Forelimb muscle (tissue), 1 donor: Measurements from ENCODE around the gene ELMO2. TPM values are rescaled to one million over a fixed set of nuclear protein-coding genes. Genes with fewer than 3 reads are reported as not detected.

Source experiments
- DNase-seq: peaks from one replicate; pipeline ENCODE4 v3.0.0-alpha.2; 2013; ENCODE audit warnings: low read depth
- polyA plus RNA-seq: library from polyadenylated mRNA; unstranded; fragments of 120-200 nt; gene quantifications from one replicate; pipeline ENCODE4 v1.2.1, GENCODE V29; 2013; ENCODE audit not compliant: insufficient read length

The ELMO2 gene
- polyA plus RNA-seq, 1 donor: 36.6 TPM

DNA sequence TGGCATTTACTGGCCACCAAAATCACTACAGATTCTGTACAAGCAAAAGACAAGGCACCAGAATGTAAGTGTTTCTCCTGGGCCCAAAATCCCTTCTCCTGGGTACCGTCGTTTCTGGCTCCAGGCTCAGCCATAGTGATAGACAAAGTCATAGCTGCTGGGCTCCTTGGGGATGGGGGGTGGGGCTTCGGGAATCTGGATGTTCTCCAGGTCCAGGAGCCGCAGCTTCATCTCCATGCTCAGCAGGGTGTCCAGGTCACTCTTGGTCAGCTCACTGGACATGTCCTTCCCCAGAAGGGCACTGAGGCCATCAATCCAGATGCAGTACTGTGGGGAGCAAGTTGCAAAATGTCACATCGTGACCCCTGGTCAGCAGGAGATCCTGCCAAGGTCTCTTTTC lies 39.2 kb downstream of the ELMO2 start:
- DNase-seq: no peak

DNA sequence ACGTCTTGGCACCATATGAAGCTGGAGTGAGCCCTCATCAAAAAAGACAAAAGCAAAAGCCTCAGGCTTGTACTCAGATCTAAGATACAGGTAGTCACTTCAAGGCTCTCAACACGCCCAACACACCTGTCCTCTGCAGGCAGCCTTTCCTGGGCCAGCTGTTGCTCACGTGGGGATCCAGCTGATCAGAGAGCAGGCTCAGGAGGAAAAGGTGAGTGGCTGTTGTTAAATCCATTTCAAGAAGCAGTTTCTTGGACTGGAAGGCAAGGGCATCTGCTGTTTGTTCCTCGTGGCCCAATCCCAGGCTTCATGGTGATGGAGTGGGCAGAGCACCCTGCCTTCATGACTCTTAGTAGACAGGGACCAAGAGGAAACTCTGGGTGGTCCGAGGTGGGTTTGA lies 39.6 kb downstream of the ELMO2 start:
- no peak for DNase-seq

DNA sequence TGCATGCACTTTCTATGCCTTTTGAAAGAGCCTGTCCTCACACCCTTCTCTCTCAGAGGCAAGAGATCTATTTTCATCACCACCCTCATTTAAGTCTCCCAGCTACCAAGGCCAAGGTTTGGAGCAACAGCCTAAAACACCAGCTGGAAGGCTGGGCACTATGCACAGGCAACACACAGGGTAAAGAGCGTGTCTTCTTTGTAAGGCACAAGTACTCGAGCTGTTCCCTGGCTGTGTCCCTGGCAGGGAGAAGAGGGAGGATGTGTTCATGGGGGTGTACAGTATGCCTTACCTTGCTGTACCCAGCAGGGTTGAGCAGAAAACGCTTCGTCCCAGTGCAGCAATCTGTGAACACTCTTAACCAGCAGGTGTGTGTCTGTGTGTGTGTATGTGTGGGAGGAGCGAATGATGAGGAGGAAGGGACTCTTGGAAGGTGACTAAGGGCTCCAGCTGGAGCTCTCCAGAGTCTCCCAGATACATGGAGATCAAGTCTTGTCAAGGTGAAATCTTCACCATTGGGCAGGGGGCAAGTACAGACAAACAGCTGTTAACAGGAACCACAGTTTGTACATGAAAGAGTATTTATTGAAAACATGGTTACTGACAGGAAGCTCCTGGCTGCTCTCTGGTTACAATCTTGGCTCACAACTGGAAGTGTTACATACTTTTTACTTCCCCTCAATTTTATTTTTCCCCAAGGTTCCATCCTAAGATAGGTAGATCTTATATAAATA lies 40.8 kb downstream of the ELMO2 start:
- DNase-seq: no peak

DNA sequence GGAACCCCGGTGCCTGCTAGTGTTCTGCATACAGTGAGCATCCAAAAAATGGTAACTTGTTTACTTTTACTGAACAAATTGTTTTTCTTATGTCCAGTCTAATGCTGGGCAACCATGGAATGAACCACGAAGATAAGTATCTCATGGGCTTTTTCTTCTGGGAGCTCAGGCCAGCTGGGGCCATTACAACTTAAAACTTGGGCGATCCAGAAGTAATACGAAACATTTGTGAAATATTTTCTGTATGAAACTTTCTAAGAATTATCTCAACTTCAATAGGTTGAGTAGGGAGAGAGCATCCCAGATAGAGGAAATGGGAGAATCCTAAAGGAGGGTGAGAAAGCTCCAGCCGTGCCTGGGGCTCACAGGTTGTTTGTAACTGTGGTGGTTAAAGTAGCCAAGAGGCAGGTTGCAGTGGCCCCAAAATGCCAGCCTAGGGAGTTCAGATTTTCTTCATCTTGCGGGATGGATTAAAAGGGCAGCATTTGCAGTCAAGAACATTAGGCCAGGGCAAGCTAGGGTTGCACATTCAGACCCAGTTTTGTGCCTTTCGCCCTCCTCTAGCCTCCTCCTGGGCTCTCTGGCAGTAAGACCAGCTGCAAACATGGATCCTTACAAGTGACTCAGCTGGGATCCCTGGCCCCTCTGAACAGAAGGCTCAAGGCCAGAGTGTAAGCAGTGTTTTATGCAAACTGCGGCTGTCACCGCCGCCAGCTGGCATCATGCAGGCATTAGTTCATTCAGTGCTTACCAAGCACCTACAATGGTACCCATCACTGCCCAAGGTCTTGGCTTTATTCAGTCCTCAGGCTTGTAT lies 41.5 kb downstream of the ELMO2 start:
- no peak for DNase-seq

DNA sequence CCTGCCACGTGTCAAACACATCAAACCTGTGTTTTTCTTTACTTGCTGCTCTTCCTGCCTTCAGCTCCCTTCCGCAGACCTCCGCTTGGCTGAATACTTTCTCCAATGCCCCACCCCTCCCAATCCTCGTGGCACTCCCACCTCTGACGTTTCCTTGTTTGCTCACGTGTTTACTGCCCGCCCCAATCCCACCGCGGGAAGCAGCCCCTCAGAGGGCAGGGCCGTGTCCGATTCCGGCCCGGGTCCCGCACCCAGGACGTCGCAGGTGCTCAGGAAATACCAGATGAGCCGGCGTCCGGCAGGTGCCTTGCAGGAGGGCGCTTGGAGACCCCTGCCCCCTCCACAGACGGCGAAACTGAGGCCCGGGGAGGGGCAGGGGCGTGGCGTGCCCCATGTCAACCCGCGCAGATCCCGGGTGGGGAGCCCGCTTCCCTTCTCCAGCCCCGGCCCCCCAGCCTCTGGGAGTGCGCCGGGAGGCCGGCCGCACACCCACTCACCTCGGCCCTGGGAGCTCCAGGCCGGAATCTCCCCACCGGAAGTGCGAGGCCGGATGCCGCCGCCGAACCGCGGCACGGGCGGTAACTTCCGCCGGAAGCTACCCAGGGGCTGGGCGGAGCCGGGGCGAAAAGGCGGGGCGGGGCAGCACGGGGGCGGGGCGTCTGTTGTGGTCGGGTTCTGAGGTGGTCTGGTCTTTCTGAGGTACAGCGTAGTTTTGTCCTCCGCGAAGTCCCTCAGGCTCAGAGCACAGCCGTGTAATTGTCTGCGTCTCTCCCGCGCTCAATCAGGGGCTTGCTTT lies 42.3 kb downstream of the ELMO2 start:
- DNase-seq: peak; percentile 77

DNA sequence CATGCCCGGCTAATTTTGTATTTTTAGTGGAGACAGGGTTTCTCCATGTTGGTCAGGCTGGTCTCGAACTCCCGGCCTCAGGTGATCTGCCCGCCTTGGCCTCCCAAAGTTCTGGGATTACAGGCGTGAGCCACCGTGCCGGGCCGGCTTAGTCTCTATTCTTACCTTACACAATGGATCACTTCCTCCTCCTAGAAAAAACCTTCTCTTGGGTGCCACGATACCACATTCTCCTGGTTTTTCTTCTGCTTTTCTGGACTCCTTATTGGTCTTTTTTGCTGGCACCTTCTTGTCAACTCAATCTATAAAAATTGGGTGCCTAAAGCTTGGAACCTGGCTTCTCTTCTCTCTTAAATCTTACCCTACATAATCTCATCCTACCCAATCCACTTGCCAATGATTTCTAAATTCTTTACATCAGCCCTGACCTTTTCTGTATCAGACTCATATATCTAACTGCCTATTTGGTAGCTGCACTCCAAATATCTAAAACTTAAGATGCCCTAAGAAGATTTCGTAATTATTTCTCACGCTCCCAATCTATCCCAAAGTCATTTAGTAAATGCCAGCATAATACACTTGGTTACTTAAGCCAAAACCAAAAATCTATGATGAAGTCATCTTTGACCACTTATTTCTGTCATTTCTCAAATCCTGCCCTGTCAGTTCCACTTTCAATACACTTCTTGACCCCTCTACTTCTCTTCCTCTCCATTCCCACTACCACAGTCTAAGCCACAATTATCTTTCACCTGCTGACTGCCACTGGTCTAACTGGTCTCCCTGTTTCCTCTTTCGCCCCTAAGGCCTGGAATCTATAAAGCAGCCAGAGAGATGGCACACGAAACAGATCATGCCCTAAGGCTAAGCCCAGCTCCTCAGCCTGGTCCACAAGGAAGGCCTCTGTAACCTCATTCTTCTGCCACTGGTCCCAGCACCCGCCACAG lies 43.2 kb downstream of the ELMO2 start:
- no peak for DNase-seq

DNA sequence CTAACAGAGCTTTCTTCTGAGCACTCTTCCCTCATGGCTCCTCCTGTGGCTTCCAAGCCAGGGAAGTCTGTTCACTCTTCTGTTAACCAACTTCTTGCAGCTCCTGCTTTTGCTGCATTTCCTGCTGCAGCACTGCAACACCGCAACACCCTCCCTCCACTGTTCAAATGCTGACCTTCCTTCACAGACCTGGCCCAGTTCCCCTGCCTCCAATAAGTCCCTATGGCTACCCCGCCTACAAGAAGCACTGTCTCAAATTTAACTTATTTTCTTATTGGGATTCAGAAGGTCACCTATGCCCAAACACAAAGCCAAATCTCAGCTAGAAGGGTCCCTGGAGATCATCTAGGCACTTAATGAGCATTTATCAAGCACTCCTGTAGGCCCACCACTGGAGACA lies 44.6 kb downstream of the ELMO2 start:
- no peak for DNase-seq

DNA sequence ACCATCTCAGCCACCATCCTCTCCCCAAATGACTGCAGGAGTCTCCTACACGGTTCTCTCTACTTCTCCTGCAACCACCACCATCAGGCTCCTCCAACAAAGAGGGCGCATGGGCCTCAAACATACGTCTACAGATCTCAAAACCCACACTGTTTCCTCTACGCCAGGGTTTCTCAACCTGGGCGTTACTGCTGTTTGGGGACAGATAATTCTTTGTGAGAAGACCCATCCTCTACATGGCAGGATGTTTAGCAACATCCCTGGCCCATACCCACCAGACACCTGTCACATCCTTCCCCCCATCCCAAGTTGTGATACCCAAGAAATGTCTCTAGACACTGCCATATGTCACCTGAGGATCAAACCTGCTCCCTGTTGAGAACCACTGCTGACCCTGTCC lies 45.0 kb downstream of the ELMO2 start:
- no peak for DNase-seq

DNA sequence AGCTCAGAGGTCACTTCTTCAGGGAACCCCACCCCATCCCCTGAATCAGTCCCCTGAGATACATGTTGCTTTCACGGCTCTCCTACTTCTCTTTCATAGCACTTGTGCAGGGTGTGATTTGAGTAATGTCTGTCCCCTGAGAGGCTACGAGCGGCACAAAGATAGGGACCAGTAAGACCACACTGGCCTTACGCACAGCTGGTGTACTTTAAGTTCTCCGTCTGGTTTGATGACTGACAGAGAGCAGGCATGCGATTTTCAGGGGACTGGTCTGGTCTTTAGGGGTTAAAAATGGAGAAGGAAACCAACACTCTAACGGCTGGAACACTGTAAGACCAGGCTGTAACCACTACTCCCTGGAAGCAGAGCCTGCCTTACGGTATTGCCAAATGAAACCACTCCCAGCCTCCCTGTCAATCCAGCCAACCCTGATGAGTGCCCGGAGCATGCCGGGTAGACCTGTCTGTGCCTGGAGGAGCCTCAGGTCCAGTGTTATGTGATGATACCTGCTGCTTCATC lies 47.1 kb downstream of the ELMO2 start:
- DNase-seq: no peak

DNA sequence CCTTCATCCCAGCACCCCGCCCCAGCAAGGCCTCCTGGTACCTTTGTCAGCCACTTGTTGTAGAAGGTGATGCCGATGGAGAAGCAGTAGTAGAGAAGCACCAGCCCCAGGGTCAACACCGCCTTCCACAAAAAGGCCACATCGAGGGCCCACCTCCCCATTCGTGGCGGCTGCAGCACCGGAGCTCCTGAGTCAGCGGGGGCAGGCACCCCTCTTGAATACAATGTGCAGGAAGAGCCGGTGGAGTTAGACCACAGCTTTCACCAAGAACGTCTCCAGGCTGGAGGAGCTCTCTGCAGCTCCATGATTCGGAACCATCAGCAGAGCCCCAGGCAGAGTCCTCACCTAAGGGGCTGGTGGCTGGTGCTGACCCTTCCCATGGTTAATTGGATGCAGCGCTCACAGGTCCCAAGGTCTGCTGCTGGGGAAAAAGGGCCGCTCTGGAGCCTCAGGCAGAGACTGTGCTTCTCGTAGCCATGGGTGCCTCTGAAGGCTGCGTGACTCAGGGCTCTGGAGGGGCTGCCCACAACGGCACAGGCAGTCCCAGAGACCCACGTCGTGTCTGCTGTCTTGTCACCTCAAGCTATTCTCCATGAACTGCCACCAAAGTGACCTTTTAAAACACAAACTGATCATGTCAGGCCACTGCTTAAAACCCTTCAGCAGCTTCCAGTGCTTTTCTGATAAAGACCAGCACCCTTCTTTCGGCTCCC lies 47.9 kb downstream of the ELMO2 start:
- DNase-seq: no peak

DNA sequence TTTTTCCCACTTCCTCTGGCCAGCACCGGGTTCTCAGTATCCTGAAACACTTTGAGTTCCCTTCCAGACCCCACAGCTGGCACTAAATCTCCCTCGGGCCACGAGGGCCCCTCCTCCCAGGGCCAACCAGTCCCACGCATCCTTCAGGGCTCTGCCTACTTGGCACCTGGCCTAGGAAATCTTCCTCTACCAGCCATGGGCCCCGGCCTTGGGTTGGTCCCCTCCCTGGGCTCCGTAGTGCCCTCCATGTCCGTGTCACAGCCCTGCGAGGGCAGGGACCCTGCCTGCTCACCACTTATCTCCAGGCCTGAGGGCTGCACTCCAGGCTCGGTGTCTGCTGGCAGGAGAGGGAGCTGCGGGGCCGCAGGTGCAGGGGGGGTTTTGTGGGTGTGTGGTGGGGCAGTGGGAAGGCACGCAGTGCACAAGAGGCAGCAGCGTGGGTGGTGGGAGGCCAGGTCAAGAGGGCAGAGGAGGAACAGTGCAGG lies 49.3 kb downstream of the ELMO2 start:
- no peak for DNase-seq

DNA sequence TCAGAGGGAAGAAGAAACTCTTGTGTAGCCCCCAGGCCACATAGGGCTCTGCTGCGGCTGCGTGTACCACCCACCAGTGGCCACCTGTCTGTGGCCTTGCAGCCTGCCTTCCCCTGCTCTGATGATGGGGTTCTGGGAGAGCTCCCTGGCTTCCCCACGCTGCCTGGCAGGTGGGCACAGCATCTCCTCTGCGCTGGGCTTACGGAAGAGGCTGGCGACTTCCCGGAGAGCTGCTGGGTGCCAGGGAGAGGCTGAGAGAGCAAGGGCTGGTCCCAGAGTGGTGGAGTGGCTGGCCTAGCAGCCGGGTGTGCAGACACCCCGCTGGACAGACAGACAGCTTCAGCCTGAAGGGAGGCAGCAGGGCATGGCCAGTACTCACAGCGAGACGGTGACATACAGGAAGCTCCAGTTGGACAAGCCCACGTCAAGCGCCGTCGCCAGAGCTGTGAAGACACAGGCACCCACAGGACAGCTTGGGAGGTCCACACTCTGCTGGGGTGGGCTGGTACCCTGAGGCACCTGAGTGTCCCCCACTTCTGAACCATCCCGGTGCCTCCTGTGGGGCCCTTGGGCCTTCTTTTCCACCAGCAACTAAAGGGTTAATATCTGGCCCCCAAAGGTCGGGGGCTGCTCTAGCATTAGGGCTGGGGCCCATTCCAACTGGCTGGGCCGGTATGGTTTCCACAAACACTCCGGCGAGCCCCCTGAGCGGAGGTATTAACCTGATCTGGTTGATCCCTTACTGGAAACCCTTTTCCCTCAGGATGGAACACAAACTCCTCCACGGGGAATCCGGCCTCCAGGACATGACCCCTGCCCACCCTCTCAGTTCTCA lies 50.0 kb downstream of the ELMO2 start:
- DNase-seq: no peak

DNA sequence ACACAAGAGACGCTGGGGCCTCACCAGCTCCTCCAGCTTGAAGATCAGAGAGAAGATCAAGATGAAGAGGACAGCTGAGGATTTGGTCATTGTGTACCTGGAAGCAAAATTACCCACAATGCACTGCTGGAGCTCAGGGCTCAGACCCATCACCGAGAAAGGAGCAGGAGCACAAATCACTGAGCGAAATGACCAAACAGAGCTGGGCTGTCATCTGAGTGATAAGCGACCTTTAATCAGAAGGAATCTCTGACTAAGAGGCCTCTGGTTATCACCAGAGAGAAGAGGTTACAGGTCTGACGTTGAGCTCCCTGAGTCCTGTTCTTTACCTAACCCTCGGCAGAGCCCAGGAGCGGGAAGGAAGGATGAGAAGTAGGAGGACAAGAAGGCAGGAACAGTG lies 50.6 kb downstream of the ELMO2 start:
- DNase-seq: no peak

DNA sequence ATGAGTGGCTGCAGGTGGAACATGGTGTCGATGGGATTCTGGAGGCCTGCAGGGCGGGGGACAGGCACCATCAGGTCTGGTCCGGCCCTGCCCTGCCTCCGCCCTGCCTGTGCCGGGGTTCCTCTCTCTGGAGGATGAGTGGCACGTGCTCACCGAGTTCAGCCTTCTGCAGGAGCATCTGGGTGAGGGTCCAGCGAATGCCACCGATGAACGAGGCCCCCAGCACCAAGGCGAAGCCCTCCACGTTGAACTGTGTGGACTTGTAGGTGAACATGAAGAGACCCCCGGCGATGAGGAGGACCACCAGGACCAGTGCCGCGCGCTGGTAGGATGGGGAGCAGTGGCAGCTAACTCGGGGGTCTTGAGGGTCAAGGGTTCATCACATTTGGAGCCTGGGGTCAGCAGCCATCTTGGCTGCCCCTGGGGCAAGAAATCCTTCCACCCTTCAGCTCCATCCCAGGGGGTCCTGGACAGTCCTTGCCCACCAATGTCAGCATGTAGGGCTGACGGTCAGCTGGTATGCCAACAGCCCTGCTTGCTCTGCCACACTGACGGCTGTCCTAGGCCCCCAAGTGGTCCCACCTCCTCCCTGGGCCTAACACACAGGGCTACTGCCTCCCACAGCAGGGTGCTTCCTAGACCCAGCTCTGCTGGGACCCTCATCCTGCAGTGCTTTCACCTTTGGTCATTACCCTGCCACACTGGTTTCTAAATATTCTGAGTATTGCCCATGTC lies 51.3 kb downstream of the ELMO2 start:
- DNase-seq: no peak

DNA sequence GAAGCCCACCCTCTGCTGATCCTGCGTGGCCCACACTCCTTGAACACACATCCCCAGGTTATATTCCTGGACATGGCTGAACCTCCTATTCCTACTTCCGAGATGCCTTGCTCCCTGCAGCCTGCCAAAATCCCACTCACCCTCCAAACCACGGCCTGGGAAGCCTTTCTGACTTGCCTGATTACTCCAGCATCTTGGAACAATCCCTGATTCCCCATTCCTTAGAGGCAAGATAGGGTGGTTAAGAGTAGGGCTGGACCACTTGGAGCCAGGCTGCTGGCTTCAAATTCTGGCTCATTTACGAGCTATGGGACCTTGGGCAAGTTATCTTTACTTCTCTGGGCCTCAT lies 52.2 kb downstream of the ELMO2 start:
- no peak for DNase-seq

DNA sequence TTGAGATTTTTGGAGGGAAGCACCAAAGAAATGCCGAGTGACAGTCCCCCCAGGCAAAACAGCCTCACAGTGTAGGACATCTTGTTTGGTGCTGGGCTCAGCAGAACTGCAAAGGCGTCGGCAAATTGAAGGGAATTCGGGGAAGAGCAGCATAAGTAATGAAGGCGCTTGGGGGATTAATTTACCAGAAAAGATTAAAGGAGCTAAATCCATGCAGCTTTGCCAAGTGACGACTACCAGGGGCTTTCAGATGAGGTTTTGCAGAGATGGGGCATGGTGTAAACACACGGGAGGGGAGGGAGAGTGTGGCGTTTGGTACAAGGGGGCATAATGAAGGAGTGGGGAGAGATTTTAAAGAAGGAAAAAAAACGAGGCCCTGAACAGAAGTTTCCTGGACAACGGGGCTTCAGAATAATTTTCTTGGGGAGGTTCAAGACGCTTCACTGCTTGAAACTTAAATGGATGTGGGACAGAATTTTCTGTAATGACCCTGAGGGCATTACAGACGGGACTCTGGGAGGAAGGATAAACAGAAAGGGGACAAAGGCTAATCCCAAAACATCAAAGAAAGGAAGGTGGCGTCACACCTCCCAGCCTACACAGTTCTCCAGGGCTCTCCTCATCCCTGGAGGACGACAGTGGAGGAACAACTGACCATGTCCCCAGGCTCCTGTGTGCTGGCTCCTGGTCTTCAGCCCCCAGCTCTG lies 52.8 kb downstream of the ELMO2 start:
- DNase-seq: no peak

DNA sequence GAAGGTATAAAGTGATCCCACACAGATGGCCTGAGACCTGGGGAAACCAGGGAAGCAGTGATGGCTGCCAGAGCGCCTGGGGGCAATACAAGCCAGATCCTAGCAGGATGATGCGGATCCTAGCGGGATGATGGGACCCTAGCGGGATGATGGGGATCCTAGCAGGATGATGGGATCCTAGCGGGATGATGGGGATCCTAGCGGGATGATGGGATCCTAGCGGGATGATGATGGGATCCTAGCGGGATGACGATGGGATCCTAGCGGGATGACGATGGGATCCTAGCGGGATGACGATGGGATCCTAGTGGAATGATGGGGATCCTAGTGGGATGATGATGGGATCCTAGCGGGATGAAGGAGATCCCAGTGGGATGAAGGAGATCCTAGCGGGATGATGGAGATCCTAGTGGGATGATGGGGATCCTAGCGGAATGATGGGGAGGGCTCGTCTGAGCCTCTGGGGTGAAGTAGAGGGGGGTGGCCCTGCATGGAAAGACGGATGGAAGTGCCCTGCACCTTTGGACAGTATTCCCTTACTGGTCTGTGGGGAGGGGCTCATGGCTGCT lies 54.0 kb downstream of the ELMO2 start:
- DNase-seq: no peak
